Transverse colon (tissue), 4 donors: Measurements from ENCODE around the gene SEZ6. TPM values are rescaled to one million over a fixed set of nuclear protein-coding genes. Genes with fewer than 3 reads are reported as not detected.

ENCODE experiments used
- DNase-seq: peaks from one replicate; pipeline ENCODE4 v3.0.0-alpha.2; 2019
- H3K27ac ChIP-seq, 4 donors: fragments of 200-600 bp; sonication (generic); 2 replicates each; pipeline ENCODE4 v1.5.1; 2016 to 2018; ENCODE audit warnings: inconsistent platforms in 4 of 4
- H3K27me3 ChIP-seq: fragments of 200-600 bp; sonication (generic); 2 replicates; pipeline ENCODE4 v1.5.1; 2017; ENCODE audit warnings: inconsistent platforms
- H3K36me3 ChIP-seq, 4 donors: fragments of 200-600 bp; sonication (generic); 2 replicates each; pipeline ENCODE4 v1.5.1; 2017 to 2019; ENCODE audit warnings: inconsistent platforms in 4 of 4
- H3K4me1 ChIP-seq, 4 donors: fragments of 200-600 bp; sonication (generic); 2 replicates each; pipeline ENCODE4 v1.5.1; 2017 to 2020; ENCODE audit warnings: inconsistent platforms in 4 of 4
- H3K4me3 ChIP-seq, 4 donors: fragments of 200-600 bp; sonication (generic); 1 replicate in 1 of 4; 2 replicates in 3 of 4; pipeline versions ENCODE4 v1.5.1 to v1.6.1; 2017 to 2019; ENCODE audit warnings: inconsistent platforms in 4 of 4
- H3K9me3 ChIP-seq, 2 donors: fragments of 200-600 bp; sonication (generic); 2 replicates each; pipeline ENCODE4 v1.5.1; 2017 to 2019; ENCODE audit warnings: inconsistent platforms in 2 of 2
- CTCF ChIP-seq, 5 experiments: fragments of 200-600 bp in 3 of 5; fragments of 450-650 bp in 2 of 5; sonication (generic) in 3 of 5; IDR thresholded peaks; 1 replicate in 2 of 5; 2 replicates in 3 of 5; pipeline ENCODE4 v1.5.1; 2016 to 2017; ENCODE audit warnings: antibody characterized with exemption in 5 of 5, inconsistent platforms in 3 of 5, mild to moderate bottlenecking in 2 of 5, moderate library complexity in 1 of 5
- EP300 ChIP-seq: sonication (generic); formaldehyde crosslinking; IDR thresholded peaks from one replicate; pipeline ENCODE4 v1.6.1; 2017; ENCODE audit warnings: antibody characterized with exemption, low read depth
- POLR2A ChIP-seq: fragments of 450-650 bp; IDR thresholded peaks from one replicate; pipeline ENCODE4 v1.6.1; 2016; ENCODE audit warnings: antibody characterized with exemption, mild to moderate bottlenecking, moderate library complexity
- POLR2AphosphoS5 ChIP-seq, 3 donors: sonication (generic); formaldehyde crosslinking; IDR thresholded peaks; one replicate each; pipeline ENCODE4 v1.6.1; 2016; ENCODE audit warnings: antibody characterized with exemption in 3 of 3
- WGBS, 2 donors: methylation state at CpG; one replicate each; pipeline ENCODE4 v1.1.5; 2018; ENCODE audit warnings: low coverage in 1 of 2; 5-methylcytosine and 5-hydroxymethylcytosine counted together
- in situ Hi-C, 4 donors: fragments of 200-750 bp; cut with MboI; loops; one replicate each; pipeline versions ENCODE4 v1.15.0 to v1.15.1; 2017; ENCODE audit warnings: low sequenced_read_pairs in 3 of 4, low pct_ligation_motif_present in 1 of 4, low pct_unique_long_range_greater_than_20kb in 1 of 4
- intact Hi-C: fragments of 100-400 bp; cut with DNase I; formaldehyde crosslinking; loops from one replicate; pipeline ENCODE4 v1.15.1; 2023; ENCODE audit warnings: low total_unique reads
- total RNA-seq, 4 donors: library from RNA; depleted of rRNA; stranded (reverse); fragments of >200 nt; gene quantifications; one replicate each; pipeline ENCODE4 v1.1.0, GENCODE V29; 2016

The SEZ6 gene
- total RNA-seq, 4 donors from 2014 or later, result 0.14 TPM; not detected in 3

GRCh38 chr17:28941251-28941650 is 64.6 kb downstream of the SEZ6 start:
- no peaks in the 10 kb centered on the region for H3K36me3 ChIP-seq
- in situ Hi-C loops, result no loop called here
- intact Hi-C loops, result no loop called here
- H3K27ac ChIP-seq, result no peak overlapping the region
- DNase-seq, result no peak
- H3K9me3 ChIP-seq, result no peaks in the 10 kb centered on the region
- WGBS, 2 donors, result 46% methylated on average over 1 of the region's 1 CpG; no CpG with 5 or more reads in 1 of the 2 donors
- no peaks in the 10 kb centered on the region for H3K27me3 ChIP-seq
- TF ChIP-seq POLR2AphosphoS5 (IDR thresholded peaks at IDR 0.05) (no peak), CTCF (IDR thresholded peaks at IDR 0.05) (no peak), POLR2A (no peak), EP300 (no peak)
- no peak overlapping the region for H3K4me3 ChIP-seq
- peaks cover 37 to 90% (median 48%) of the 10 kb centered on the region in 4 donors for H3K4me1 ChIP-seq

- Histone ChIP-seq H3K36me3 (no peaks in the 10 kb centered on the region), H3K4me1 (peaks cover 37 to 90% (median 48%) of the 10 kb centered on the region in 4 donors), H3K27me3 (no peaks in the 10 kb centered on the region), H3K4me3 (no peak overlapping the region), H3K27ac (no peak overlapping the region), H3K9me3 (no peaks in the 10 kb centered on the region)
- in situ Hi-C loops (no loop called here), intact Hi-C loops (no loop called here)
- TF ChIP-seq POLR2A (no peak), CTCF (IDR thresholded peaks at IDR 0.05) (no peak), EP300 (no peak), POLR2AphosphoS5 (IDR thresholded peaks at IDR 0.05) (no peak)
- 62 to 76% methylated on average over 2 to 3 of the region's 3 CpGs for WGBS, 2 donors
- DNase-seq, result no peak
These were observed 65.2 kb downstream of the SEZ6 start for GRCh38 chr17:28940675-28941074.

GRCh38 chr17:28940142-28940541 is 65.7 kb downstream of the SEZ6 start:
- no peaks in the 10 kb centered on the region for H3K36me3 ChIP-seq
- no peaks in the 10 kb centered on the region for H3K27me3 ChIP-seq
- intact Hi-C loops, result no loop called here
- peaks cover 32 to 84% (median 45%) of the 10 kb centered on the region in 4 donors for H3K4me1 ChIP-seq
- no peak for DNase-seq
- WGBS, 2 donors, result 43 to 48% methylated on average over 3 of the region's 3 CpGs
- no peaks in the 10 kb centered on the region for H3K9me3 ChIP-seq
- in situ Hi-C loops, result no loop called here
- TF ChIP-seq EP300, result no peak
- TF ChIP-seq POLR2A, result no peak
- no peak for TF ChIP-seq POLR2AphosphoS5 (IDR thresholded peaks at IDR 0.05)
- no peak for TF ChIP-seq CTCF (IDR thresholded peaks at IDR 0.05)
- no peak overlapping the region for H3K4me3 ChIP-seq
- no peak overlapping the region for H3K27ac ChIP-seq

GRCh38 chr17:28938552-28938951 is 67.3 kb downstream of the SEZ6 start:
- no peak for TF ChIP-seq POLR2A
- TF ChIP-seq CTCF (IDR thresholded peaks at IDR 0.05), result no peak
- no peak for TF ChIP-seq POLR2AphosphoS5 (IDR thresholded peaks at IDR 0.05)
- TF ChIP-seq EP300, result no peak
- no peak overlapping the region for H3K27ac ChIP-seq
- intact Hi-C loops, result no loop called here
- in situ Hi-C loops, result no loop called here
- H3K4me1 ChIP-seq, result peaks cover 29 to 81% (median 43%) of the 10 kb centered on the region in 4 donors
- no peaks in the 10 kb centered on the region for H3K27me3 ChIP-seq
- H3K9me3 ChIP-seq, result no peaks in the 10 kb centered on the region
- H3K36me3 ChIP-seq, result no peaks in the 10 kb centered on the region
- no peak overlapping the region for H3K4me3 ChIP-seq
- DNase-seq, result no peak
